ENCODE measurements around the gene LYST.

DNA sequence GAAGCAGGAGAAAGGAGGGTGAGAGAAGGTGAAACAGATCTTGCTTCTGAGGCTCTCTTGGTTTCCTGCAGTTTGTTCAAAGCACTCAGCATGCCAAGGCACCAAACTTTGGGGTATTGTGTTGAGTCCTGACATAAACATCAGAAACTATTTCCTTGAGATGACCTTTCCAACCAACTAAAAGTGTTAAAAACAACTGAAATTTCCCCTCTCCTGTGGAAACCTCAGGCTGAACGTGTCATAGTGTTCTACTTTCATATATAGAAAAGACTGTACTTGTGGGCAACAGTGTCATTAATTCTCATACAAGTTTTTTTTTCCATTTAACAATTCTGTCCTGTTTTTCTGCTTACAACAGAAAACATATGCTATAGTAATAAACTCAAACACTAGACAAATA lies 6.3 kb upstream of the LYST start:
- TF ChIP-seq EZH2 (IDR thresholded peaks at IDR 0.05): no peak
- TF ChIP-seq POLR2AphosphoS5 (IDR thresholded peaks at IDR 0.05; ENCODE audit: borderline replicate concordance, low read depth, low read length): no peak

Data from SK-N-MC (cell line).